ENCODE measurements around the gene MAVS.

DNA sequence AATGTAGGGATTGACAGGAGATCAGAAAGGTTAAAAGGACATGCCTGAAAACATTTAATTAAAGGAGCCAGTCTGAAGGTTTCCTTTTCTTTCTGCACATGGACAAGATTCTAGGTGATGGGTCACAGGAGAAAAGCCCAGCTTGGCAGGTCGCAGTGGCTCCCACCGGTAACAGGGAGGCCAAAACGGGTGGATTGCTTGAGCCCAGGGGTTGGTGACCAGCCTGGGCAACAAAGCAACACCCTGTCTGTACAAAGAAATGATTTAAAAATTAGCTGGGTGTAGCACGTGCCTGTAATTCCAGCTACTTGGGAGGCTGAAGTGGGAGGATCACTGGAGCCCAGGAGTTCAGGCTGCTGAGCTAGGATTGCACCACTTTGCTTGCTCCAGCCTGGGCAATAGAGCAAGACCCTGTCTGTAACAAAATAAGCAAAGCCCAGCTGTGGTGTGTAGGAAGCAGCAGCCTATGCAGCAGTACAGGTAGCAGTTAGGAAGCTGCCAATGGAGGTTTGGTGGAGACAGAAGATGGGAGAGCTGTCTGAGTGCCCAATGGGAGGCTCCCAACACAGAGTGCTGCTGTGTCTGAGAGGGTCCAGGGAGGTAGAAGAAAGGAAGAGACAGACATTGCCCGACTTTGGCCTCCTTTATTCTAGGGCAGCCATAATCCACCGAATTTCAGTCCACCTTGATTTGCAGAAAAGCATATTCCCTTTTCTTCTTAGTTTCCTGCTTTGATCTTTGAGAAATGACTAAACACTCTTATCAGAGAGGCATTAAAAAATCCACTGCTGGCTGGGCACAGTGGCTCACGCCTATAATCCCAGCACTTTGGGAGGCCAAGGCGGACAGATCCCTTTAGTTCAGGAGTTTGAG, 33.4 kb upstream of the MAVS start:
- TF ChIP-seq, protein P1, sequence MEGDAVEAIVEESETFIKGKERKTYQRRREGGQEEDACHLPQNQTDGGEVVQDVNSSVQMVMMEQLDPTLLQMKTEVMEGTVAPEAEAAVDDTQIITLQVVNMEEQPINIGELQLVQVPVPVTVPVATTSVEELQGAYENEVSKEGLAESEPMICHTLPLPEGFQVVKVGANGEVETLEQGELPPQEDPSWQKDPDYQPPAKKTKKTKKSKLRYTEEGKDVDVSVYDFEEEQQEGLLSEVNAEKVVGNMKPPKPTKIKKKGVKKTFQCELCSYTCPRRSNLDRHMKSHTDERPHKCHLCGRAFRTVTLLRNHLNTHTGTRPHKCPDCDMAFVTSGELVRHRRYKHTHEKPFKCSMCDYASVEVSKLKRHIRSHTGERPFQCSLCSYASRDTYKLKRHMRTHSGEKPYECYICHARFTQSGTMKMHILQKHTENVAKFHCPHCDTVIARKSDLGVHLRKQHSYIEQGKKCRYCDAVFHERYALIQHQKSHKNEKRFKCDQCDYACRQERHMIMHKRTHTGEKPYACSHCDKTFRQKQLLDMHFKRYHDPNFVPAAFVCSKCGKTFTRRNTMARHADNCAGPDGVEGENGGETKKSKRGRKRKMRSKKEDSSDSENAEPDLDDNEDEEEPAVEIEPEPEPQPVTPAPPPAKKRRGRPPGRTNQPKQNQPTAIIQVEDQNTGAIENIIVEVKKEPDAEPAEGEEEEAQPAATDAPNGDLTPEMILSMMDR (IDR thresholded peaks at IDR 0.05; ENCODE audit: insufficient read depth, low read length, poor library complexity, severe bottlenecking): no peak
- TF ChIP-seq EZH2phosphoT487 (conservative IDR thresholded peaks at IDR 0.05; ENCODE audit: low read length): no peak
